ENCODE measurements around the gene DNAH1. TPM values are rescaled to one million over a fixed set of nuclear protein-coding genes. Genes with fewer than 3 reads are reported as not detected.

DNAH1 gene
- total RNA-seq, 1 donor from 2014 or later: 7.3 TPM

DNA sequence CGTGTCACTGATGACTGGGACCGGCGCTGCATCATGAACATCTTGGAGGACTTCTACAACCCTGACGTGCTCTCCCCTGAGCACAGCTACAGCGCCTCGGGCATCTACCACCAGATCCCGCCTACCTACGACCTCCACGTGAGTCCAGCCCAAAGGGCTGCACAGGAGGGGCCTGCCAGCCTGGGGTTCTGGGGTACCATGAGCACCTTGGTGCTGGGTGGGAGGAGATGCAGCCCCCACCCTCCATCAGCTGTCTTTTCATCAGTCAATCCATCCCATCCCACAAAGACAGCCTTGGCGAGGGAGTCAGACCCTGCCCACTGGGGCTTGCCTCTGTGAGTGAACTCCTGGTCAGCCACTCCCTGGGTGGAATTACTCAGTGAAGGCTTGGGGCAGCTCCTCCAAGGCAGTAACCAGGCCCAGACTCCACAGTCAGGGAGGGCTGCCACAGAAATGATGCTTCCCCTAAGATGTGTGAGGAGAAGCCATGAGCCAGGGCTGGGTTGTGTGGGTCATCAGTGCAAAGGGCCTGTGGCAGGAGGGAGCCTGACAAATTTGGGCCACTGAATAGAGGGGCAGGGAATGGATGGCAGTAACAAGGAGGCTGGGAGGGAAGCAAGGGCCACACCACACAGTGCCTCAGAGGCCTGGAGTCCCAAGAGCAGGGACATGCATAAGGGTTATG lies 80.9 kb downstream of the DNAH1 start:
- TF ChIP-seq, protein P1, sequence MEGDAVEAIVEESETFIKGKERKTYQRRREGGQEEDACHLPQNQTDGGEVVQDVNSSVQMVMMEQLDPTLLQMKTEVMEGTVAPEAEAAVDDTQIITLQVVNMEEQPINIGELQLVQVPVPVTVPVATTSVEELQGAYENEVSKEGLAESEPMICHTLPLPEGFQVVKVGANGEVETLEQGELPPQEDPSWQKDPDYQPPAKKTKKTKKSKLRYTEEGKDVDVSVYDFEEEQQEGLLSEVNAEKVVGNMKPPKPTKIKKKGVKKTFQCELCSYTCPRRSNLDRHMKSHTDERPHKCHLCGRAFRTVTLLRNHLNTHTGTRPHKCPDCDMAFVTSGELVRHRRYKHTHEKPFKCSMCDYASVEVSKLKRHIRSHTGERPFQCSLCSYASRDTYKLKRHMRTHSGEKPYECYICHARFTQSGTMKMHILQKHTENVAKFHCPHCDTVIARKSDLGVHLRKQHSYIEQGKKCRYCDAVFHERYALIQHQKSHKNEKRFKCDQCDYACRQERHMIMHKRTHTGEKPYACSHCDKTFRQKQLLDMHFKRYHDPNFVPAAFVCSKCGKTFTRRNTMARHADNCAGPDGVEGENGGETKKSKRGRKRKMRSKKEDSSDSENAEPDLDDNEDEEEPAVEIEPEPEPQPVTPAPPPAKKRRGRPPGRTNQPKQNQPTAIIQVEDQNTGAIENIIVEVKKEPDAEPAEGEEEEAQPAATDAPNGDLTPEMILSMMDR (conservative IDR thresholded peaks at IDR 0.05): no peak
- Mint-ChIP-seq H3K36me3 (peaks cover 3% of the 10 kb centered on the region), H3K9me3 (no peaks in the 10 kb centered on the region), H3K4me1 (ENCODE audit: unreplicated experiment) (no peaks in the 10 kb centered on the region), H3K4me3 (no peak overlapping the region), H3K27ac (no peak overlapping the region), H3K27me3 (no peaks in the 10 kb centered on the region)
- DNase-seq (ENCODE audit: extremely low spot score, unreplicated experiment): no peak

DNA sequence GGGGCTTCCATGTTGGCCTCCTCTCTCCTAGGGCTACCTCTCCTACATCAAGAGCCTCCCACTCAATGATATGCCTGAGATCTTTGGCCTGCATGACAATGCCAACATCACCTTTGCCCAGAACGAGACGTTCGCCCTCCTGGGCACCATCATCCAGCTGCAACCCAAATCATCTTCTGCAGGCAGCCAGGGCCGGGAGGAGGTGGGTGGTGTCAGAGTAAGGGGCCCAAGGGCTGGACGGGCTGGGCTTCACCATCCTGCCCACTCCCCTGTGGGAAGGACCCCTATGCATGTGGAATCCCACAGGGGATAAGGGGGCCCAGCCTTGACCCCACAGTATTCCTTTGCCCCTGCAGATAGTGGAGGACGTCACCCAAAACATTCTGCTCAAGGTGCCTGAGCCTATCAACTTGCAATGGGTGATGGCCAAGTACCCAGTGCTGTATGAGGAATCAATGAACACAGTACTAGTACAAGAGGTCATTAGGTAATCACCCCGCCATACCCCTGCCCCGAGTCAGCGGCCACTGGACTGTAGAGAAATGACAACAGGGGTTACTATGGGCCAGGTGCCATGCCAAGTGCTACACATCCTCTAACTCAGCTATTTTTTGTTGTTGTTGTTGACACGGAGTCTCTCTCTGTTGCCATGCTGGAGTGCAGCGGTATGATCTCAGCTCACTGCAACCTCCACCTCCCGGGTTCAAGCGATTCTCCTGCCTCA lies 81.7 kb downstream of the DNAH1 start:
- TF ChIP-seq, protein P1 (conservative IDR thresholded peaks at IDR 0.05): no peak
- Mint-ChIP-seq H3K4me1 (ENCODE audit: unreplicated experiment) (no peaks in the 10 kb centered on the region), H3K9me3 (no peaks in the 10 kb centered on the region), H3K36me3 (peaks cover 3% of the 10 kb centered on the region), H3K4me3 (no peak overlapping the region), H3K27me3 (no peaks in the 10 kb centered on the region), H3K27ac (no peak overlapping the region)
- DNase-seq (ENCODE audit: extremely low spot score, unreplicated experiment): no peak

DNA sequence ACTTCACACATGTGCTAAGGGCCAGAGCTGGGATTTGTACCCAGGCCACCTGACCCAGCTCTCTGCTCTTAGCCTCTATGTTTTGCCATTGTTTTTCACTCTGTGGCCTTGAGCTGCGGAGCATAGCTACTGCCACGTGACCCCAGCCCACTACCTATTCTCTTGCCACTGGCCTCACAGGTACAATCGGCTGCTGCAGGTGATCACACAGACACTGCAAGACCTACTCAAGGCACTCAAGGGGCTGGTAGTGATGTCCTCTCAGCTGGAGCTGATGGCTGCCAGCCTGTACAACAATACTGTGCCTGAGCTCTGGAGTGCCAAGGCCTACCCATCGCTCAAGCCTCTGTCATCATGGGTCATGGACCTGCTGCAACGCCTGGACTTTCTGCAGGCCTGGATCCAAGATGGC lies 82.6 kb downstream of the DNAH1 start:
- H3K4me3 Mint-ChIP-seq: no peak overlapping the region
- TF ChIP-seq, protein P1 (conservative IDR thresholded peaks at IDR 0.05): no peak
- no peaks in the 10 kb centered on the region for H3K36me3 Mint-ChIP-seq
- H3K9me3 Mint-ChIP-seq: no peaks in the 10 kb centered on the region
- no peaks in the 10 kb centered on the region for H3K27me3 Mint-ChIP-seq
- H3K27ac Mint-ChIP-seq: no peak overlapping the region
- no peak for DNase-seq (ENCODE audit: extremely low spot score, unreplicated experiment)
- H3K4me1 Mint-ChIP-seq (ENCODE audit: unreplicated experiment): no peaks in the 10 kb centered on the region

DNA sequence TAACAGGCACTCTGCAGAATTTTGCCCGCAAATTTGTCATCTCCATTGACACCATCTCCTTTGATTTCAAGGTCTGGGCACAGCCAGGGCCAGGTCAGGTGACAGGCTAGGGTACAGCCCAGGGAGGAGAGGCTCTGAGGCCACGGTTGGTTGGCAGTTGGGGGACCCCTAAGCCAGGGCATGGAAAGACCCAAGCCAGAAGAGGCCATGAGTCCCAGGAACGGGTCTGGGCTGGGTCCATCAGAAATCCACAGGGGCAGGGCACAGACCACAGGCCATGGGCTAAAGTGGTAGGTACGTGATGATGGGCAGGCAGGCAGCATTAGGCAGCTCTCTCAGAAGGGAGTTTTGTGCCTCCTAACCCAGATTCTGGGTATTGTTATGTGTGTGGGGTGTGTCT lies 83.0 kb downstream of the DNAH1 start:
- DNase-seq (ENCODE audit: extremely low spot score, unreplicated experiment): no peak
- H3K36me3 Mint-ChIP-seq: peaks cover 4% of the 10 kb centered on the region
- H3K27ac Mint-ChIP-seq: no peak overlapping the region
- no peak overlapping the region for H3K4me3 Mint-ChIP-seq
- H3K9me3 Mint-ChIP-seq: no peaks in the 10 kb centered on the region
- no peaks in the 10 kb centered on the region for H3K4me1 Mint-ChIP-seq (ENCODE audit: unreplicated experiment)
- H3K27me3 Mint-ChIP-seq: no peaks in the 10 kb centered on the region
- TF ChIP-seq, protein P1 (conservative IDR thresholded peaks at IDR 0.05): no peak

DNA sequence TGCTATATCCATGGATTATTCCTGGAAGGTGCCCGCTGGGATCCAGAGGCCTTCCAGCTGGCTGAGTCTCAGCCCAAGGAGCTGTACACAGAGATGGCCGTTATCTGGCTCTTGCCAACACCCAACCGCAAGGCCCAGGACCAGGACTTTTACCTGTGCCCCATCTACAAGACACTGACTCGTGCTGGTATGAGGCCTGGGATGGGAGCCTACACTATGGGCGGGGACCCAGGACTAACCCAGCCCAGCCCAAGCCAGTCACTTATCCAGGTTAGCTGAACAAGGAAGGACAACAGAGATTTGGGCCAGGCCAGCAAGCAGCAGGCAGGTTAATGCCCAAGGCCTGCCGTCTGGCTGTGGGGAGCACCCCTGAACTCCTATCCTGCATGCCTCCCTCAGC lies 83.5 kb downstream of the DNAH1 start:
- no peaks in the 10 kb centered on the region for H3K9me3 Mint-ChIP-seq

More for the DNA sequence above, 83.5 kb downstream of the DNAH1 start:
- DNase-seq (ENCODE audit: extremely low spot score, unreplicated experiment): no peak
- Mint-ChIP-seq H3K27ac (no peak overlapping the region), H3K27me3 (no peaks in the 10 kb centered on the region), H3K4me3 (no peak overlapping the region), H3K36me3 (peaks cover 7% of the 10 kb centered on the region), H3K4me1 (ENCODE audit: unreplicated experiment) (no peaks in the 10 kb centered on the region)
- TF ChIP-seq, protein P1 (conservative IDR thresholded peaks at IDR 0.05): no peak

Data from type B pancreatic cell (in vitro differentiated cells).